Inflammatory macrophage treated with lipopolysaccharide for 1 hour (primary cell): ENCODE measurements around the gene SSR4.

Experiments used
- DNase-seq, 2 donors: peaks; one replicate each; pipeline ENCODE4 v3.0.0-alpha.2; 2020 to 2022

SSR4 gene

DNA sequence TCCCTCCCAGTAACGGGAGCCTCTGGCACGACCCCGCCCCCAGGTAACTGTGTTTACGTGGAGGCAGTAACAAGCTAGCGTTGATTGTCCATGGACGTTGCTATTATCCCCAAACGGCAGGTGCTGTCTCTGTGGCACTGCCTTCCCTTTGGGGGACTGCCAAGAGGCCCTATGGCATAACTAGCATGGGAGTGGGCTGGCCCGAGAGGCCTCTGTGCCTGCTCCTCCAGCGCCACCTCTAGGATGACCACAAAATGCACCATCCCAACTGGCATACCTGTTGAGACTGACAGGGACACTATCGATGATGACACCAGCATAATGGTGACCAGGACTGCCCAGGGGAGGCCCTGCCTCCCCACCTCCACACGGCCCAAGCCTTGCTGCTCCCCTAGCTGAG lies 12.2 kb upstream of the SSR4 start:
- DNase-seq: no peak

DNA sequence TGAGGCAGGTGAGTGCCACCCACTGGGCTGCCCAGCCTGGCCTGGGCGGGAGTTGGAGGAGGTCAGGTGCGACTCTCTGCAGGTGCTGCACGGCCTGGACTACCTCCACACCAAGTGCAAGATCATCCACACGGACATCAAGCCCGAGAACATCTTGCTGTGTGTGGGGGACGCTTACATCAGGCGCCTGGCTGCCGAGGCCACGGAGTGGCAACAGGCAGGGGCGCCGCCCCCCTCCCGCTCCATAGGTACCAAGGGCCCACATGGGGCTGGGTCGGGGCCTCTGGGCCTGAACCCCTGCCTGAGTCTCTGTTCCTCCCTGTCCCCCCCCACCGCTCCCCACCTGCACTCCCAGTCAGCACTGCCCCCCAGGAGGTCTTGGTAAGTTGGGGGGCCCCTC lies 11.6 kb upstream of the SSR4 start:
- DNase-seq: no peak

DNA sequence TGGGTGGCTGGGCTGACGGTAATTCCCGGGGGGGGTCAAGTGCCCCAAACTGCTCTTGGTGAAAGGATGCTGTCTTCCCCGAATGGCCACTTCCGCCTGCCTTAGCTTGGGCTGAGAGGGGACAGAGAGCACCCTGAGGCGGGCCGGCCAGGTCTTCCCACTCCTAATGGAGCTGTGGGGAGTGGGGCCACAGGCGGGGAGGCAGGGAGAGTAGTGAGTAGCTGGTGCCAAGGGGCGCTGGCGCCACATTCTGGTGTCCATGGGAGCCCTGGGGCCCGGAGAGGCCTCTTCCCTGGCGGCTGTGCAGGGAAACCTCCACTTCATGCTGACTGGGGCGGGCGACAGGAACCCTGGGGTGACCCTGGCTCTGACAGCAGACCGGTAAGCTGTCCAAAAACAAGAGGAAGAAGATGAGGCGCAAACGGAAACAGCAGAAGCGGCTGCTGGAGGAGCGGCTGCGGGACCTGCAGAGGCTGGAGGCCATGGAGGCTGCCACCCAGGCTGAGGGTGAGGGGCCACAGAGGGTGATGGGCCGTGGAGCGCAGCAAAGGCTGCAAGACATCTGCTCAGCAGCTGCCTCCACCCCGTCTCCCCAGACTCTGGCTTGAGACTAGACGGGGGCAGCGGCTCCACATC lies 11.0 kb upstream of the SSR4 start:
- no peak for DNase-seq

DNA sequence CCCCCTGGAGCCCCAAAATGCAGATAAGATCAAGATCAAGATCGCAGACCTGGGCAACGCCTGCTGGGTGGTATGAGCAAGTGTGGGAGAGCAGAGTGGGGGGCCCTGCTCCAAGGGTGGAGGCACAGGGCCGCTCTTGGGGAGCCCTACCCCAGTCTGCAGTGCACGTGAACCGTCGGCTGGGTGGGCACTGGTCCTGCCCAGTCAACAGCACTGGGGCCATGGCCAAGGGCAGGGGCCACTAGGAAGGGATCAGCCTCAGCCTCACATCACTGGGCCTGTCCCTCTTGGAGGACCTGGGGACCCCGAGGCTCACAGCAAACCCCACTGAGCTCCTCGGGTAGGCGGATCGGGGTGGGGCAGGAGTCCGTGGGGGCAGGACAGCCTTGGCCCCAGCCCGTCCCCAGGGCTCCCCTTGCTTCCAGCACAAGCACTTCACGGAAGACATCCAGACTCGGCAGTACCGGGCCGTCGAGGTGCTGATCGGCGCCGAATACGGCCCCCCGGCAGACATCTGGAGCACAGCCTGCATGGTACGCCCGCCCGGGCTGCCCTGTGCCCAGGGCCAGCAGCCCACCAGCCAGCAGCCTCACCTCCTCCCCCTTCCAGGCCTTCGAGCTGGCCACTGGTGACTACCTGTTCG lies 10.0 kb upstream of the SSR4 start:
- DNase-seq: no peak

DNA sequence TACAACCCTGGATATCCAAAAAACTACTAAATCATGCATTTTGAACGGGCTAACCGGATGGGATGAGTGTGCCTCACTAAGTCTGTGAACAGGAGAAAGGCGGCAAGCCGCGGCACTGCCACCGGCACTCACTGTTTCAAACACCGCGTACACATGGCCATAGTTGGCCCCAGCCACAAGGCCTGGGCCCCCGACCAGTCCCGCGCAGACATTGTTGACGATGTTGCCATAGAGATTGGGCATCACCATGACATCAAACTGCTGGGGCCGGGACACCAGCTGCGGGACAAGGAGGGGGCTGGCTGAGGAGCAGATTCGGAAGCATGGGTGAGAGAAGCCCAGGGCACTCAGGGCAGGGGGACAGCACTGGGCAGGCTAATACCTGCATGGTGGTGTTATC lies 7.8 kb upstream of the SSR4 start:
- no peak for DNase-seq

DNA sequence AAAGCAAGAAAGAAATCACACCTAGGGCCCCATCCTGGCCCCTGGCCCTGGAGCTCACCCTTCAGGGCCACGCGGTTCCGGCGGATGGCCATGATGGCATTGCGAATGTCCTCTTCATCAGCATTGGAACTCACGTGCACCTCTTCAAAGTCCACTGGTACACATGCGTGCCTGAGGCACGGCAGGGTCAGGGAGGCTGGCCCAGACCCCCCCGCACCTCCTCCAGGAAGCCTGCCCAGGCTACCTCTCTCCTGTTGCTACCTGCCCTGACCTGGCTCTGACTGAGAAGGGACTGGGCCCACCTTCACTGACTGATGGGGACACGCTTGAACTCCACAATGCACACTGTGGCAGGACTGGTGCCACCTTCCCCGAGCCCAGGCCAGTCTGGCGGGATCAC lies 4.8 kb upstream of the SSR4 start:
- no peak for DNase-seq

DNA sequence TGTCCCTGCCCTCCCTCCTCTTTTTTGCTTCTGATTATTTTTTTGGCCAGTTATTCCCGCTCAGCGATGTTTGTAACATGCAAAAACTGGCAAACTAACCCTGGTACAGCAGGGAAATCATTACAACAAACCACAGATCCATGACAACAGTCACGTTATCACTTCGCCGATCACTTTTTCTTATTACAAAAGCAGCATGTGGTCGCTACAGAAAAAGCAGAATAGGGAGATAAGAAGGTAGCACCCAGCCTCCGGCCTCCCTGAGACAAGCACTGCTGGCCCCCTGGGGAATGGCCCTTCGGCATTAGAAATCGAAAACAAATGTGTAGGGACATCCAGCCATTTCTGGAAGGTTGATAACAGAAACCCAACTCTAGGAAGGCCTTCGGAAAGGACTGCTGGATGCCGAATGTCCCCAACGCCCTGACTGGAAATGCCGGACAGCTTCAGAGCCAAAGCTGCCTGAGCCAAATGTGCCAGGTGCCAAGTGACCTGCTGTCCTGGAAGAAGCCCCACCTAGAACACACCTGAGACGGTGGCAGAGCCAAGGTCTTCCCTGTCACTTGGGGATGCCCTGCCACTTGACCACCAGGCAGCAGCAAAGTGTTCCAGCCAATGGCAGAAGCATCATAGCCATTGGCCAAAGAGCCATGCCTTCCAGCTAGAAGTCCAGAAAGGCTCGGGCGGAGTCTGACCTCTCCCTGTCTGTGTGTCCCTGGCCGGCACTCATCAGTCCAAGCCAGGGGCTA lies 3.2 kb upstream of the SSR4 start:
- no peak for DNase-seq

DNA sequence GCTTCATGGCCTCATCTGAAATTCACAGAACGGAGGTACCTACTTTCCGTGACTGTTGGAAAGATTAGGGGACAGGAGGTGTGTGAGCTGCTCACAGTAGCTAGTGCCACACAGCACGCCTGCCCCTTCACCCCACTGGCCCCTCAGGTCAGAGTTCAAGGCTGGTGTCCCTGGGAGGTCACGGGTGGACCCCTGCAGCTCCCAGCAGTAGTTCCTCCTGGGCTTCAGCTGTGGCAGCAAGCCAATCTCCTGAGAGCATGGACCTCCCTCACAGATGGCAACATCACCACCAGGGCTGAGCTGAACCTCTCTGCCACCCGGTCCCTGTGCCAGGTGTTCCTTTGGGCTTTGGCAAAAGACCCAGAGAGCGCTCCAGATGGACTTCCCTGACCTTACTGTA lies 2.1 kb upstream of the SSR4 start:
- DNase-seq: no peak

DNA sequence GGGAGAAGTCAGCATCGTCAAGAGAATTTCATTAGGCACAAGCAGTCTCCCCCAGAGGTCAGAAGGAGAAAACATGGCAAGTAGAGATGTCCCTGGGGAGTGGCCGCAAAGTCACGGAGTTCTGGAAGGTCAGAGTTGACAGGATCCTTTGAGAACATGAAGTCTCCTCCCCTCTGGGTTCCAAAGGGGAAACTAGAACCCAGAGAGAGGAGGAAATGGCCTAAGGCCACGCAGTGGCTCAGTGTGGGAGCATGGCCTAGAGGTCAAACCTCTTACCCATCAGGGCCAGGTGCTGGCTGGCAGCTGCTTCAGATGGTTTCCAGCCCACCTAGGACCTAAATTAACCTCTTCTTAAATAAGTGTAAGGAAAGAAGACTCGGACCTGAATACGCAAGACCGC lies 1.2 kb upstream of the SSR4 start:
- peak; percentile 44 to 56 for DNase-seq

DNA sequence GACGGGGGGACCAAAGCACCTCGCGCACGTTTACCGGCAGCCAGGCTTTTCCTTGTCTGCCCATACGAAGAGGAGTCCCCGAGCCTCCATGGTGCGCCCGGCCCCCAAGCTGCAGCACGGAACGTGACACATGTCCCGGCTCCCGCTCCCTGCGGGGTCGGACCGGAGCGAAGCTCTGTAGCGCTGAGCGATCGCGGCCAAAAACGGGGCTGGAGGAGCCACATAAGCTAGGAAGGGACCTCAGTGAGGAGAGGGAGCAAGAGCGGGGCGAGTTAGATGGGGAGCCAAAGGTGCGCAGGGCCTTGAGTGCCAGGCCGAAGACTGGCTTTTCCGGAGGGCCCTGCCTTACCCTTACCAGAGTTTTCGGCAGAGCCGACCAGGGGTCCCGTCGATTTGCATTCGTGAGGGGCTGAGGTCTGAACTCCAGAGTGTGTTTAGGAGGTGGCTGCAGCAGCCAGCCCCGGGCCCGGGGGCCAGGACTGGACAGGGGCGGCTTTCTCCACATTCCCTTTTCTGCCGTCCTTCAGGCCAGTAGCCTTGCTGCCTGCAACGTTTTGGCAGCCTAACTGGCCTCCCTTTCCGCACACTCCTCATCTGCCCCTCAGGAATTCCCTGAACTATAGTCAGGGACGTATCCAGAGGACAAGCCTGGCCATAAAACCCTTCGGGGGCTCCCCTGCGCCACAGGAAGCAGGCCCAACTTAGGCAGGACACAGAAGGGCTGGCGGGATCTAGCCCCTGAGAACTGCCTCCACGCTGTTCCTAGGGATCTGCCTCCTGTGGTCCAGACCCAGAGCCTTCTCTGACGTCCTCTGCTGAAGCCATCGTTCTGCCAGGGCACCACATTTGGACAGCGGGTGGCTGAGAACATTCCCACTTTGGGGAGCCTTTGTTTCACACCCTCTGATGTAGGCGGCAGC lies 689 bp downstream of the SSR4 start:
- DNase-seq: no peak

DNA sequence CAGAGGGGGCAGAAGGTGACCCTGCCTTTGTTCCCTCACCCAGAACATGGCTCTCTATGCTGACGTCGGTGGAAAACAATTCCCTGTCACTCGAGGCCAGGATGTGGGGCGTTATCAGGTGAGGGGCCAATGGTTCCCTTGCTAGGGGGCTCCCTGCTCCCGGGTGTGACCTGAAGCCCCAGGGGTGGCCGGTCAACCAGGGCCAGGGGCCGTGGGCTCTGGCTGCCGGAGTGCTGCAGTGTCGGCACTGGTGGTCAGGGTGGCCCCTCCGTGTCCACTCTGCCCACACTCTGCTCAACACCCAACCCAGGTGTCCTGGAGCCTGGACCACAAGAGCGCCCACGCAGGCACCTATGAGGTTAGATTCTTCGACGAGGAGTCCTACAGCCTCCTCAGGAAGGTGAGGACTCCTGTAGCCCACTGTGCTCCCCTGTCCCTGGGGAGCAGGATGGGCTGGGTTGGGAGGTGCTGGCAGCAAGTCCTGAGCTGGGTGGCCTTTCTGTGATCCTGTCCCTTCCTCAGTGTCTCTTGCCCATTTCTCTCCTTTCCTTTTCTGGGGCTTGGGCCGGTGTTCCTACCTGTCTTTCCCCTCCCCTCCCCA lies 3.0 kb downstream of the SSR4 start:
- DNase-seq: no peak

DNA sequence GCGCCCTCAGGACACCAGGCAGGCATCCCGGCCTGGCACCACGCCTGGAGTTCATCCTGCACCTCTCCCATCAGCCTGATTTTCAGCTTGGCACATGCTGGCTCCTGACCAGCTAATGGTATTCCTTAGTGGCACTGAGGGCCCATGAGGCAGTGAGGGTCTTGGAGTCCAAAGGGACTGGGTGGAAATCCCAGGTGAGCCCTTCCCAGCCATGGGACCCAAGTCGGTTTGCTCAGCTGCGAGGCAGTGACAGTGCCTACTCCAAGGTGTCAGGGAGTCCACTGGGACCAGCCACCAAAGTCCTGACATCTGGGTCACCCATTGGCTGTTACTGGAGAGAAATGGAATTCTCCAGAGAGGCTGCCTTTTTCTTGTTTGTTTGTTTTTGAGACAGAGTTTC lies 4.9 kb downstream of the SSR4 start:
- no peak for DNase-seq

DNA sequence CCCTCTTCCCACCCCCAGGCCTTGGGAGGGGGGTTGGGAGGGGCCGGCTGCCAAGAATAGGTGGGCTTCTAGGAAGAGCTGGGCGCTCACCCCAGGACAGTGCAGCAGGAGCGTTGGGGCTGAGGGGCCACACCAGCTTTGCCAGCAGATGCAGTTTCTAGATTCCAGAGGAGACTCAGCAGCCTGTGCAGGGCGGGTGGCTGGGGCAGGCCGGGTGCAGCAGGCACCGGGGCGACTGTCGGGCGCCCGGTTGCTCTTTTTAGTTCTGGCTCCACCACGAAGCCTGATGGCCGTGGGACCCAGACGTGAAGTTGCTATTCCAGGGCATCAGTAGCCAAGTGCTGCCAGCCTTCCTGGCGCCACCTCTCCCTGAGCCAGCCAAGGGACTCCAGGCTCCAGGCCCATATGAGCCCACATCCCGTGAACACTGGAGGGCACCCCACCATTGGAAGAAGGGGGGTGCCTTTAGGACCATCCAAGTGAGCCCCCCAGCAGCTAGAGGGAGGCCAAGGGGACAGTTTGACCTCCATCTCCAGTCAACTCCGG lies 5.8 kb downstream of the SSR4 start:
- DNase-seq: no peak

DNA sequence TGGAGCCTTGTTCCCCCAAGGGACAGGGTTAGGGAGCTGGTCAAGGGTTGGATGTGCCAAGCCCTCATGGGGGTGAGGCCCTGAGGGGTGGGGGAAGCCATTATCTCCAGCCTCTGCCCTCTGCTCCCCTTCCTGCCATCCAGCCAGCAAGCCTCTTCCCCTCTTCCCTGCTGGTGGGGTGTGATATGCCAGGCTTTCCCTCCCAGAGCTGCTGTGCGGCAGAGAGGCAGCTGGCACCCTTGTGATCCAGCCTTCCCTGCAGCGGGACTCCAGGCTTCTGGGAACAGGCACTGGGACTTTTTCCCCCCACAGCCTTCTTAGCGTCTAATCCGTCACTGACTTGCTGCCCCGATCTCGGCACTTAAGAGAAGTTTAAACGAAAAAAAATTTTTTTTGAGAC lies 6.3 kb downstream of the SSR4 start:
- DNase-seq: no peak

DNA sequence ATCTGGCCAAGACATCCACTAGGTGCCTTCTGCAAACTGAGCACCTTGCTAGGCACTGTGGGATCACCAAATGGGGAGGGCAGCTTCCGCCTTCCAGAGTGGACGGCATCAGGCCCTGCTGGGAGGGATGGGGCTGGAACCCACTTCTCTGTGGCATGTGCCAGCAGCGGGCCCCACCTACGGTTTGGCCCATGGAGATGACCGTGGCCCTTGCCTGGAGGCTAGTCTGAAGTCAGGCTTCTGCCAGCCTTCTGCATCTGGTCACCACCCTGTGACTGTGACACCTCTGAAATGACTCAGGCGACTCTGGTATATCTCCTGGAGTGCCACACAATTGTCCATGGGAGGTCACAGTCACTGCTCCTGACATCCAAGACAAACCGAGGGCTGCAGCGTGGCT lies 7.2 kb downstream of the SSR4 start:
- DNase-seq: peak in 1 of 2 donors; percentile 20

DNA sequence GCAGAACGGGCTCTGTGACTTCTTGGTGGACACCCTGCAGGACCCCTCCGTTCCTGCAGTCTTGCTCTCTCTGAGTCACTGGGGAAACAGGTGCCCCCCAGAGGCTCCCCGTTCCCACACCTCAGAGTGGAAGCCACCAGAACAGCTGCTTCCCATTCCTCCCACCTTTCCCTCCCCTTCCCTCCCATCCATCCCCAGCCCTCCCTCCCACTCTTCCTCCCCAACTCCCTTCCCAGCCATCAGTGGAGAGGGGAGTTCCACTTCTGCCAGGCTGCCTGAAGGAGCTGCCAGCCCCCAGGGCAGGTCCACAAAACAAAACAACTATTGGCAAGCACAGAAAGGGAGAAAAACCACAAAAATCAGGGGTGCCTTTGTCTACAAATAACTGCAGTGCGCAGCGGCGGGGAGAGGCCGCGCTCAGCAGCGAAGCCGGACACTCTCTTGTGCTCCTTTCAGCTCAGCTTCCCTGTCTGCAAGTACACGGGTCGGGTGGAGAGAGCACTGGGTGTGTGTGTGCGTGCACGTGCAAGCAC lies 8.1 kb downstream of the SSR4 start:
- DNase-seq: no peak

DNA sequence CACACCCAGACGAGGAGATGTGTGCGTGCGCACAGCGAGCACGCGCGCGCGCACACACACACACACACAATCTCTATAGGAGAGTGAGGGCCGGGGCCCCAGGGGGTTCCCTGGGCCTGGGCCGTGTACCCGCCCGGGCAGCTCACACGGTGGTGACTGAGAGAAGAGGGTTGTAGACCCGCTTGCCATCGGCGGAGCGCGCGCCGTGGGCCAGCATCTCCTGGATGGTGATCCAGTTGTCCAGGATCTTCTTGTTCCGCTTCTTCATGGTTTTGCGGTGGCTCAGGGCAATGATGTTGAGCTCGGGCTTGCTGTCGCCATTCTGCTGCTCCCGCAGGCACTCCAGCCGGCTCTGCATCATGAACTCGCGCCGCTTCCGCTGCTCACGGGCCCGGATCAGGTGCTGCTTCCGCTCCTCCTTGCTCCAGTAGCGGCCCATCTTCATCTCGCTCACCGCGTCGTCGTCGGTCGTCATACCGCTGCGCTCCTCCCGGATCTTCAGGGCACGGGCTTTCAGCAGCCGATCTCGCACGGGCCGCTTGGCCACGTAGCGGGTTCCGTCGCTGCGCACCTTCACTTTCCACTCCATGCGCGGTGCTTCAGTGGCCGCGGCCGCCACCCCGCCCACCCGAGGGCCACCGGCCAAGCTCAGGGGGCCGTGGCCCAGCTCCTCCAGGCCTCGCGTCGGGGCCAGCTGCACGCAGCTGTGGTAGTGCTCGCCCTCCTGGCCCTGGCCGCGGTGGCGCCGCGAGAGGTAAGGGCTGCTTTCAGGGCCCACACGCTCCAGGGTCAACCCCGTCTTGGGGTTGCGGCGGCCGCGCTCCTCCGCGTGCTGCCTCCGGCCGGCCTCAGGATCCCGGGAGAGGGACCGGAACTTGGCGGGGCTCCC lies 9.0 kb downstream of the SSR4 start:
- DNase-seq: no peak

DNA sequence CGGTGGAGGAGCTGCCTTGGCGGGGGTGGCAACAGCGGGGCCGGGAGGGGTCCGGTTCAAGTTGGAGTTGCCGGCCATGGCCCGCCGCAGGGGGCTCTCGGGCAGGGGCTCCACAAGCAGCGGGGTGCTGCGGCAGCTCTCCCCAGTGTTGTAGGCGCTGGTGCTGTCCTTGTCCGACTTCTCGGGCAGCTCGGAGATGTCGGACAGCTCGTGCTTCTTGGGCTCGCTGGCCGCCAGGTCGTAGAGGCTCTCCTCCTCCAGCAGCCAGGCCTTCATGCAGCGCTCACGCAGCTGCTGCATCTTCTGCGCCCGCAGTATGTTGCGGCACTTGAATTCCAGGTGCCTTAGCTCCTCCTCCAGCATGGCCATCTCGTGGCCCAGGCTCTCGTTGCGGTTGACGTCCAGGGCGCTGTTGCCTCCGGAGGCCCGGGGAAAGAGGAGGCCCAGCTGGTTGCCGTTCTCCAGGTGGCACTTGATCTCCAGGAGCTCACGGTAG lies 9.7 kb downstream of the SSR4 start:
- DNase-seq: no peak

DNA sequence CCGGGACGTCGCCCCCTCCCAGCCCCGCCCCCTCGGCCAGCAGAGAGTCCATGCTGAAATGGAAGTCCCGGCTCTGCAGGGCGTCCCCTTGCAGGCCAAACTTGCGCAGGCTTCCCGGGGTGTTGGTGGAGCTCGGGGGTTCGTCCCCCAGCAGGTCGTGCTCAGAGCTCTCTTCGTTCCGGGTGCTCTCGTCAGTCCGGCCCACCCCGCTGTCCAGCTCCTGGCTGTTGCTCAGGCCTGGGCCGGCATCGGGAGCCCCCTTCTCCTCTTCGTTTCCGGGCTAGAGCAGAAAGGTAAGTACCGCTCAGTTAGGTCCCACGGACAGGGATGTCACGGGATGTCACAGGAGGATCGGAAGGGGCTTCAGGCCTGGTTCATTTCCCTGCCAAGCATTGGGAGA lies 10.2 kb downstream of the SSR4 start:
- no peak for DNase-seq

DNA sequence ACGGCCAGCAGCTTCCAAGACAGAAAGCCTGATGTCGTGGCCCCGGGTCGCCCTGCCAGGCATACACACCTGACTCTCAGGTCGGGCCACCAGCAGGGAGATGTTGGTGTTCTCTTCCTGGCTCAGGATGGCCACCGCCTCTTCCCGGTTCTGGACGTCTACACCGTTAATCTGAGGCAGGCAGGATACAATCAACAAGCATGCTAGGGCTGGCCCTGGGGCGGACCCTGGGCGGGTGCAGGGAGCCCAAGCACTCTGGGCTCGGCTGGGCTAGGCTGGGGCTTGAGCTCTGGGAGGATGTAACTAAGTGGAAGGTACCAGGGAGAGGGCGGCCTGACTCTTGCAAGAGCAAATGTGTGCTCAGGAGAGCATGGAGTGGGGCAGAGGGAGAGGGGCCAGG lies 11.0 kb downstream of the SSR4 start:
- DNase-seq: no peak

DNA sequence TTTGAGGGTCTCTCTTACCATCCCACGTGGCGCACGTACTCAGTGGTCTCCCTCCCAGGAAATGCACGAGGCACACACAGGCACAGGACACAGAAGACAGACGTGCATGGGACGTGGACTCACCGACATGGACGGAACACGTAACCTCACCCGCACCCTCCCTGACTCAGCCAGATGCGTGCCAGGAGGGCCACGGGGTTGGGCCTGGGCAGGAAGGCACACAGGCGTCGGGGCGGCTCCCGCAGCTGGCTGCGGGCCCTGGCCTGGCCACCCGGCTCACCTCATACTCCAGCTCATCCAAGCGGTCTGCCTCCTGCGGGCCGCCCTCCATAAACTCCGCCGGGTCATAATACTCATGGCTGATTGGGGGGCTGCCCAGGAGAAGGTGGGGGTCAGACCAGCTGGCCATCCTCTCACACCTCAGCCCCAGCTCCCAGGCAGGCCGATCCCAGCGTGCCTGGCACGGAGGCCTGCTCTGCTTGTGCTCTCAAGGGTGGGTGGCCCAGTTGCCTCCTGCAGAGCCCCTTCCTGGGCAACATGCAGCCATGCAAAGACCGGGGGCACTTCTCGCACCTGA lies 12.6 kb downstream of the SSR4 start:
- DNase-seq: no peak
